H9 (cell line): ENCODE measurements around the gene DMPK. TPM values are rescaled to one million over a fixed set of nuclear protein-coding genes. Genes with fewer than 3 reads are reported as not detected.

Experiments
- DNase-seq: peaks from one replicate; pipeline ENCODE4 v3.0.0-alpha.2; 2017
- H2AFZ ChIP-seq: one replicate; pipeline ENCODE4 v1.6.1; 2013; ENCODE audit warnings: mild to moderate bottlenecking, low read length, control low read depth, moderate library complexity
- H2AK5ac ChIP-seq: 2 replicates; pipeline ENCODE4 v1.6.1; 2013; ENCODE audit warnings: low read length, control low read depth, mixed read lengths; ENCODE audit not compliant: insufficient read length
- H2BK120ac ChIP-seq: one replicate; pipeline ENCODE4 v1.6.1; 2013; ENCODE audit warnings: low read depth, mild to moderate bottlenecking, low read length, control low read depth, inconsistent platforms; ENCODE audit not compliant: poor library complexity, severe bottlenecking
- H2BK12ac ChIP-seq: 2 replicates; pipeline ENCODE4 v1.6.1; 2013; ENCODE audit warnings: low read length, control low read depth, mixed read lengths, low read depth; ENCODE audit not compliant: insufficient read length
- H2BK15ac ChIP-seq: 2 replicates; pipeline ENCODE4 v1.6.1; 2013; ENCODE audit warnings: low read depth, low read length, control low read depth
- H2BK20ac ChIP-seq: one replicate; pipeline ENCODE4 v1.6.1; 2013; ENCODE audit warnings: low read depth, mild to moderate bottlenecking, low read length, control low read depth, inconsistent platforms; ENCODE audit not compliant: poor library complexity, severe bottlenecking
- H2BK5ac ChIP-seq: 2 replicates; pipeline ENCODE4 v1.6.1; 2013; ENCODE audit warnings: low read length, control low read depth, mixed read lengths; ENCODE audit not compliant: insufficient read length
- H3K14ac ChIP-seq: 2 replicates; pipeline ENCODE4 v1.6.1; 2013; ENCODE audit warnings: low read length, control low read depth; ENCODE audit not compliant: insufficient read depth
- H3K18ac ChIP-seq: 2 replicates; pipeline ENCODE4 v1.6.1; 2013; ENCODE audit warnings: low read depth, mild to moderate bottlenecking, mixed read lengths, low read length, control low read depth; ENCODE audit not compliant: insufficient read length
- H3K23ac ChIP-seq: 2 replicates; pipeline ENCODE4 v1.6.1; 2013; ENCODE audit warnings: low read length, control low read depth, mixed read lengths, low read depth; ENCODE audit not compliant: insufficient read length
- H3K23me2 ChIP-seq: 2 replicates; pipeline ENCODE4 v1.6.1; 2013; ENCODE audit warnings: low read depth, mild to moderate bottlenecking, mixed read lengths, low read length, control low read depth; ENCODE audit not compliant: insufficient read length, poor library complexity, severe bottlenecking
- H3K27ac ChIP-seq: 2 replicates; pipeline ENCODE4 v1.5.1; 2013; ENCODE audit warnings: low read length, control low read depth, mixed read lengths, low read depth; ENCODE audit not compliant: insufficient read length
- H3K27me3 ChIP-seq: 2 replicates; pipeline ENCODE4 v1.6.1; 2013; ENCODE audit warnings: low read length, control low read depth, inconsistent platforms; ENCODE audit not compliant: insufficient read depth
- H3K4ac ChIP-seq: 2 replicates; pipeline ENCODE4 v1.6.1; 2013; ENCODE audit warnings: low read depth, mild to moderate bottlenecking, control low read depth, inconsistent platforms, low read length, moderate library complexity
- H3K4me1 ChIP-seq: 2 replicates; pipeline ENCODE4 v1.6.1; 2013; ENCODE audit warnings: low read length, control low read depth, inconsistent platforms; ENCODE audit not compliant: insufficient read depth
- H3K4me2 ChIP-seq: 2 replicates; pipeline ENCODE4 v1.6.1; 2013; ENCODE audit warnings: low read length, control low read depth, mixed read lengths; ENCODE audit not compliant: insufficient read length, insufficient read depth
- H3K56ac ChIP-seq: 2 replicates; pipeline ENCODE4 v1.6.1; 2013; ENCODE audit warnings: low read depth, mild to moderate bottlenecking, mixed read lengths, low read length, control low read depth; ENCODE audit not compliant: insufficient read length
- H3K79me1 ChIP-seq: 2 replicates; pipeline ENCODE4 v1.6.1; 2013; ENCODE audit warnings: low read depth, mild to moderate bottlenecking, moderate library complexity, low read length, control low read depth, inconsistent platforms; ENCODE audit not compliant: insufficient read depth, poor library complexity, severe bottlenecking
- H3K79me2 ChIP-seq: 2 replicates; pipeline ENCODE4 v1.6.1; 2013; ENCODE audit warnings: low read length, control low read depth, inconsistent platforms; ENCODE audit not compliant: insufficient read depth
- H3K9ac ChIP-seq: 2 replicates; pipeline ENCODE4 v1.6.1; 2013; ENCODE audit warnings: low read length, control low read depth, mixed read lengths; ENCODE audit not compliant: insufficient read length; ENCODE audit errors: extremely low read depth
- H3K9me3 ChIP-seq: one replicate; pipeline ENCODE4 v1.6.1; 2013; ENCODE audit warnings: low read depth, low read length, inconsistent platforms; ENCODE audit not compliant: control insufficient read depth
- H3T11ph ChIP-seq: one replicate; pipeline ENCODE4 v1.6.1; 2013; ENCODE audit warnings: mild to moderate bottlenecking, low read length, control low read depth, inconsistent platforms
- H4K20me1 ChIP-seq: one replicate; pipeline ENCODE4 v1.6.1; 2013; ENCODE audit not compliant: control insufficient read depth, insufficient read length, insufficient read depth
- H4K5ac ChIP-seq: 2 replicates; pipeline ENCODE4 v1.6.1; 2013; ENCODE audit warnings: low read depth, mild to moderate bottlenecking, mixed read lengths, low read length, control low read depth; ENCODE audit not compliant: insufficient read length
- H4K8ac ChIP-seq: replicated peaks from 2 replicates; pipeline ENCODE4 v1.6.1; 2013; ENCODE audit warnings: low read length, control low read depth, mixed read lengths, low read depth; ENCODE audit not compliant: insufficient read length
- H4K91ac ChIP-seq: 2 replicates; pipeline ENCODE4 v1.6.1; 2013; ENCODE audit warnings: low read depth, mild to moderate bottlenecking, moderate library complexity, mixed read lengths, low read length, control low read depth; ENCODE audit not compliant: insufficient read length
- H3K27ac Mint-ChIP-seq, 3 experiments: 2 replicates in 2 of 3; 3 replicates in 1 of 3; pipeline ENCODE4 v1.8.0; 2020 to 2021; ENCODE audit warnings: mixed read lengths in 3 of 3, mild to moderate bottlenecking in 1 of 3, moderate library complexity in 1 of 3
- H3K27me3 Mint-ChIP-seq: 2 replicates; pipeline ENCODE4 v1.8.0; 2021; ENCODE audit warnings: low read depth, mild to moderate bottlenecking, moderate library complexity, mixed read lengths
- H3K36me3 Mint-ChIP-seq, 3 experiments: 2 replicates in 2 of 3; 3 replicates in 1 of 3; pipeline ENCODE4 v1.8.0; 2020 to 2021; ENCODE audit warnings: low read depth in 3 of 3, mixed read lengths in 3 of 3; ENCODE audit not compliant: insufficient read depth in 1 of 3
- H3K4me1 Mint-ChIP-seq, 2 experiments: 2 replicates each; pipeline ENCODE4 v1.8.0; 2020; ENCODE audit warnings: mixed read lengths in 2 of 2
- H3K4me3 Mint-ChIP-seq, 2 experiments: 2 replicates in 1 of 2; 3 replicates in 1 of 2; pipeline ENCODE4 v1.8.0; 2020 to 2021; ENCODE audit warnings: mild to moderate bottlenecking in 2 of 2, mixed read lengths in 2 of 2, moderate library complexity in 1 of 2
- H3K9me3 Mint-ChIP-seq, 2 experiments: 2 replicates in 1 of 2; 3 replicates in 1 of 2; pipeline ENCODE4 v1.8.0; 2020; ENCODE audit warnings: mild to moderate bottlenecking in 2 of 2, mixed read lengths in 2 of 2, moderate library complexity in 1 of 2
- WGBS: extraction: QIAGEN DNeasy Blood & Tissue Kit; methylation state at CpG from one replicate; pipeline ENCODE4 v1.1.7; 2013; ENCODE audit warnings: missing lambda C conversion rate, low lambda C conversion rate, mixed read lengths; ENCODE audit not compliant: insufficient read length; ENCODE audit errors: extremely low coverage; 5-methylcytosine and 5-hydroxymethylcytosine counted together
- total RNA-seq: library from RNA; stranded (reverse); gene quantifications from 2 replicates; pipeline ENCODE4 v1.2.1, GENCODE V29; 2021
- TF ChIP-seq, protein P1 (sequence below): fragments of 200-600 bp; sonication (generic); conservative IDR thresholded peaks from 3 replicates; pipeline ENCODE4 v1.8.0; 2021; ENCODE audit warnings: antibody characterized with exemption, mild to moderate bottlenecking

The DMPK gene
- total RNA-seq, 1 experiment from 2014 or later, result 67.4 TPM

DNA sequence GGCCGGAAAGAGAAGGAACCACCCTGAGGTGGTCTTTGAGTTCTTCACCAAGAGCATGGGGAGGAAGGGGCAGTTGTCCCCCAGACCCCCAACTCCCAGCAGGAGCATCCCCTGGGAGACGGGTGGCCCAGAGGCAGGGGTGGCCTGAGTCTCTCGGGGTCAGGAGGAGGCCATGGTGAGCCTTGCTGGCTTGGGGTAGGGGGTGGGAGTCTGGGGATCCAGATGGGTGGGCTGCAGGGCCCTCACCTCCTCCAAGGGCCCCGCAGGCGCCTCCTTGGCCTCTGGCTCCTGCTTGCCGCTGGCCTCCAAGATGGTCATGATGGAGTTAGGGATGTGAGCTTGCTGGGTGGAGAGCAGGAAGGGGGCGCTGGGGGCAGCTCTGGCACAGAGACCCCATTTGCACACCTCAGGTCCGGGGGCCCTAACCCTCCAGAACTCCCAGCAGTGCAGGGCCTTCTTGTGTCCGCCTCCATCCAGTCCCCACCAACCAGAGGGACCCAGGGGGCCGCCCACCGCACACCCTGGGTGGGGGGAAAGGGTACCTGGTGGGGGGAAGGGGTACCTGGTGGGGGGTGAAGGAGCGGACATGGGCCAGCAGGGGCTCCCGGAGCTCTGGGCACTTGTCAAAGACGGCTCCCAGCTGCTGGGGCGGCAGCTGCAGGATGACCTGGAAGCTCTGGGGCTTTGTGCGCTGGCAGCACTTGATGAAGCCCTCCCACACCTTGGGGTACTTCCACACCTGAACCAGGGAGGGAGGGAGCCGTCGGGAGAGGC lies 34.1 kb upstream of the DMPK start:
- no peak overlapping the region for H2AK5ac ChIP-seq
- no peak overlapping the region for H3K56ac ChIP-seq
- H2BK12ac ChIP-seq, result no peak overlapping the region
- H3K4me2 ChIP-seq, result peak overlapping the region; percentile 12
- no peak overlapping the region for H2BK5ac ChIP-seq
- H2BK120ac ChIP-seq, result peak overlapping the region; percentile 56
- H3K27me3 ChIP-seq, result no peaks in the 10 kb centered on the region
- H3K4ac ChIP-seq, result peak overlapping the region; percentile 33; the same call in 1 of the 2 replicates
- peaks cover 13% of the 10 kb centered on the region for H3K23me2 ChIP-seq
- no peaks in the 10 kb centered on the region for H3K79me2 ChIP-seq
- DNase-seq, result no peak
- peak overlapping the region; percentile 43 for H3K9ac ChIP-seq
- peak overlapping the region; percentile 43 for H3K27ac ChIP-seq
- H4K5ac ChIP-seq, result peak overlapping the region; percentile 34
- H3K14ac ChIP-seq, result peak overlapping the region; percentile 92
- H4K8ac ChIP-seq, result no peak overlapping the region
- TF ChIP-seq, protein P1, sequence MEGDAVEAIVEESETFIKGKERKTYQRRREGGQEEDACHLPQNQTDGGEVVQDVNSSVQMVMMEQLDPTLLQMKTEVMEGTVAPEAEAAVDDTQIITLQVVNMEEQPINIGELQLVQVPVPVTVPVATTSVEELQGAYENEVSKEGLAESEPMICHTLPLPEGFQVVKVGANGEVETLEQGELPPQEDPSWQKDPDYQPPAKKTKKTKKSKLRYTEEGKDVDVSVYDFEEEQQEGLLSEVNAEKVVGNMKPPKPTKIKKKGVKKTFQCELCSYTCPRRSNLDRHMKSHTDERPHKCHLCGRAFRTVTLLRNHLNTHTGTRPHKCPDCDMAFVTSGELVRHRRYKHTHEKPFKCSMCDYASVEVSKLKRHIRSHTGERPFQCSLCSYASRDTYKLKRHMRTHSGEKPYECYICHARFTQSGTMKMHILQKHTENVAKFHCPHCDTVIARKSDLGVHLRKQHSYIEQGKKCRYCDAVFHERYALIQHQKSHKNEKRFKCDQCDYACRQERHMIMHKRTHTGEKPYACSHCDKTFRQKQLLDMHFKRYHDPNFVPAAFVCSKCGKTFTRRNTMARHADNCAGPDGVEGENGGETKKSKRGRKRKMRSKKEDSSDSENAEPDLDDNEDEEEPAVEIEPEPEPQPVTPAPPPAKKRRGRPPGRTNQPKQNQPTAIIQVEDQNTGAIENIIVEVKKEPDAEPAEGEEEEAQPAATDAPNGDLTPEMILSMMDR, result no peak
- Mint-ChIP-seq H3K36me3 (peaks cover 7 to 30% (median 26%) of the 10 kb centered on the region in 3 experiments; a peak in 6 of 7 replicates), H3K27me3 (peaks cover 4% of the 10 kb centered on the region), H3K9me3 (no peaks in the 10 kb centered on the region), H3K4me1 (peaks cover 24 to 39% of the 10 kb centered on the region in 2 experiments), H3K27ac (peak overlapping the region; percentile 90 to 97 (median 91)), H3K4me3 (peak overlapping the region; percentile 85 to 95)
- no peaks in the 10 kb centered on the region for H4K20me1 ChIP-seq
- WGBS, result no CpG with 5 or more reads among the region's 18 CpGs
- no peak overlapping the region for H2AFZ ChIP-seq
- 0 out of 2 replicates have a peak, but pooled peaks cover 1% of the 10 kb centered on the region for H3K4me1 ChIP-seq
- no peak overlapping the region for H3K23ac ChIP-seq
- peak overlapping the region; percentile 88 for H3K18ac ChIP-seq
- H4K91ac ChIP-seq, result no peak overlapping the region
- H3T11ph ChIP-seq, result no peak overlapping the region
- no peaks in the 10 kb centered on the region for H3K9me3 ChIP-seq
- H2BK20ac ChIP-seq, result no peak overlapping the region
- H2BK15ac ChIP-seq, result no peak overlapping the region
- no peaks in the 10 kb centered on the region for H3K79me1 ChIP-seq
